Stimulated activated CD4-positive, alpha-beta T cell treated with anti-CD3 and anti-CD28 coated beads, Interleukin-4, amount 100 ng/mL, for 4 hours (primary cell): ENCODE measurements around the gene SERPINE2.

Experiments
- DNase-seq, 2 experiments: peaks; one replicate each; pipeline ENCODE4 v3.0.0-alpha.2; 2020

Gene SERPINE2

GRCh38 chr2:223937535-223937934 lies 101.6 kb downstream of the SERPINE2 start:
- no peak for DNase-seq

DNA sequence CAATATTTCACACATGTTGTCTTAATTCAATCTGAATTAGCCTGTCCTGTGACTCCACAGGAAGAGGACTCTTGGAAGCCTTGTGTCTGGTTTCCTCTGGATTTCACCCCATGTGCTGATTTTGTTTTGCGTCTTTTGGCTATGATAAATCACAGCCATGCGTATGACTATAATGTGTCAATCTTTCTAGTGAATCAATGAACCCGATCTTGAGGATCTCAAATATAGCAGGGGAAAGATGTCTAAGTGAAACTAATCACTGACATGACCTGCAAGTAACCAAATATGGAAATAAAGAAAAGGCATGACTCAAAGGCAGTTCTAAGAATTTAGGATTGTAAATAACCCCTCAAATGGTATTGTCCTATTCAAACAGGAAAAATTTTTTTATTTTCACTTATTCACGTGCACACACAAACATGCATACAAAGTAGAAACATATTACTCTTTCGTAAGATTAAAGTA lies 102.2 kb downstream of the SERPINE2 start:
- DNase-seq, result no peak

- no peak for DNase-seq
These were observed 103.5 kb downstream of the SERPINE2 start for GRCh38 chr2:223935459-223936125.

DNA sequence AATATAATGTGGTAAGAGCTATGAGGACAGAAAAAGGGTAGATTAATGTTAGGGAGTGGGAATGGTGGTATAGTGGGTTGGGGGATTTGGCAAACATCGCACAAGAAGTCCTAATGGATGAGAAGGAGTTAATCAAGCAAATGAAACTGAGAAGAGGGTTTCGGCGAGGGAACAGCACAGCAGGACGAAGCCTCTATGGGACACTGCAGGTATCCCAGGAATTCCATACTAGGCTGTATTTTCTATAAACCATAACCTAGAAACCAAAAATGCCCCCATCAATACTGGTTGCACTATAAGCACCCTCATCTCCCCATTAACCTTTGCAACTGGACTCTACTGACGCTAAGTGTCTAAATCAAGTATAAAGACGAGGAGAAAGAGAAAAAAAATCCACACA lies 104.2 kb downstream of the SERPINE2 start:
- DNase-seq, result no peak

- no peak for DNase-seq
These were observed 106.0 kb downstream of the SERPINE2 start for GRCh38 chr2:223932816-223933800.

- DNase-seq, result no peak
These were observed 108.7 kb downstream of the SERPINE2 start for GRCh38 chr2:223930103-223930976.

DNA sequence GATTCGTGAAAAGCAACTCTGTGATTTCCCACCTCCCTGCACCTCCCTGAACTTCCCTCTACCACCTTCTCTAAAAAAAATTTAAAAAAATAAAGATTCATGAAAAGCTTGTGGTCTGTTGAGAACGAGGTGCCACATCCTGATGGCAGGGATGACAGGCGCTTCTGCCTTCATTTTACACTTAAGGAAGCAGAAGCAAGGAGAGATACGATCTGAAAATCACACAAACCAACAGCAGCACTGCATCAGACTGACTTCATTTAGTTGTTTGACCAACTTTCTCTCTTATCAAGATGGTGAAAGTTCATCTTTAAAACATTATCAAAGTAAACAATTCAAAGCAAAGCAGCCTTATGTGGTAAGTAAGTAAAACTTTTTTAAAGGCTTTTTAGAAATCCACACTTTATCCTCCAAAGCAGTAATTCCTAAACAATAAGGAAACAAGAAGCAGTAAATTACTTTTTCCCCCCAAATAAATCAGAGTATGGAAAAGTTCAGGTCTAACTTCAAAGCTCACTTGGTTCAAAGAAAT lies 109.4 kb downstream of the SERPINE2 start:
- DNase-seq, result no peak

DNA sequence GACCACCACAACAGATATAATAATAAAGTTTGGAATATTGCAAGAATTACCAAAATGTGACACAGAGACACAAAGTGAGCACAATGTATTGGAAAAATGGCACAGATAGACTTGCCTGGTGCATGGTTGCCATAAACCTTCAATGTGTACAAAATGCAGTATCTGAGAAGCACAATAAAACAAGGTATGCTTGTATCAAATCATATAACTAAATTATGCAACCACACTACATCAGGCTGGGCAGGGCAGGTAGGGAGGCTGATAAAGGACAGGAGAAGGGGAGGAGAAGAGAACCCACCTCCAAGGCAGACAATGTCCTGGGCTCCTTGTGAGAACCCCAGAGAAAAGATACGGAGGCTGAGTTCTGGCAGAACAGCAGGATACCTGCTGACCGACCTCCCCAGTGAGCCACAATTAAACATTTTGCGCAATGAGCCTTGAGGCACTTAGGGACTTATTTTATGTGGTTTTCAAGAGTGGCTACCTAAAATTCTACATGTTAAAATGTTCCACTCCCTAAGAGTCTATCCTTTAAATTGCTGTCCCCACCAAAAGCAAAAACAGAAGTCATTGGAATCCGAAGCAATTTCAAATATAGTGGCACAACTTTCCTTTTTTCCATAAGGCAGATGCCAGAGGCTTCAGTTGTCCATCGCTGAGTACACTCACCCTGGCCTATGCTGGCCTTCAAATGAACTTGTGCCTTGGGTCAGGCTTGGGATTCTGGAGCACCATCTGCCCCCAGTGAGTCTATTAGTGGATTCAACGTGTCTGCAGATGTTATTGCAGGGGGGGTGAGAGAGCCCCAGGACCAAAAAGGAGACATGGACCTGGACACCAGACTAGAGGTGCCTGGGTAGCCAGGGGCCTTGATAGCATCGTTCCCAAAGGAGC lies 110.7 kb downstream of the SERPINE2 start:
- DNase-seq, result no peak

- no peak for DNase-seq
These were observed 114.0 kb downstream of the SERPINE2 start for GRCh38 chr2:223925106-223925505.
